ENCODE data around the gene CTSZ. TPM values are rescaled to one million over a fixed set of nuclear protein-coding genes. Genes with fewer than 3 reads are reported as not detected.

CTSZ gene
- total RNA-seq, 1 experiment from 2014 or later, result 37.6 TPM

GRCh38 chr20:58959652-58960051 is 47.4 kb downstream of the CTSZ start:
- H2AFZ ChIP-seq (ENCODE audit: low read length), result no peak overlapping the region
- H3K79me1 ChIP-seq (ENCODE audit: insufficient read depth, low read depth, low read length, poor library complexity, severe bottlenecking), result no peaks in the 10 kb centered on the region
- H3K4me1 ChIP-seq (ENCODE audit: insufficient read depth, low read length), result no peaks in the 10 kb centered on the region
- no peak overlapping the region for H2AK5ac ChIP-seq (ENCODE audit: insufficient read length, low read length)
- no peaks in the 10 kb centered on the region for H3K79me2 ChIP-seq (ENCODE audit: insufficient read depth, low read length)
- H3K9me3 ChIP-seq (ENCODE audit: control insufficient read depth, low read depth, low read length), result no peaks in the 10 kb centered on the region
- no peak overlapping the region for H3K4me2 ChIP-seq (ENCODE audit: insufficient read depth, insufficient read length, low read length)
- H2BK20ac ChIP-seq (ENCODE audit: low read depth, low read length, poor library complexity, severe bottlenecking), result no peak overlapping the region
- Mint-ChIP-seq H3K27ac (no peak overlapping the region), H3K4me3 (no peak overlapping the region), H3K9me3 (no peaks in the 10 kb centered on the region; a peak in 1 of 5 replicates), H3K27me3 (ENCODE audit: low read depth) (peaks cover 8% of the 10 kb centered on the region), H3K36me3 (ENCODE audit: insufficient read depth in 1 of 3, low read depth in 3 of 3) (no peaks in the 10 kb centered on the region), H3K4me1 (0 out of 4 replicates have a peak, but pooled peaks cover 0 to 2% of the 10 kb centered on the region in 2 experiments)
- H4K20me1 ChIP-seq (ENCODE audit: control insufficient read depth, insufficient read depth, insufficient read length), result no peaks in the 10 kb centered on the region
- no peaks in the 10 kb centered on the region for H3K23me2 ChIP-seq (ENCODE audit: insufficient read length, low read depth, low read length, poor library complexity, severe bottlenecking)
- no peak overlapping the region for H3K9ac ChIP-seq (ENCODE audit: extremely low read depth, insufficient read length, low read length)
- H3T11ph ChIP-seq (ENCODE audit: low read length), result no peak overlapping the region
- no peaks in the 10 kb centered on the region for H3K27me3 ChIP-seq (ENCODE audit: insufficient read depth, low read length)
- no peak overlapping the region for H3K56ac ChIP-seq (ENCODE audit: insufficient read length, low read depth, low read length)
- H2BK15ac ChIP-seq (ENCODE audit: low read depth, low read length), result no peak overlapping the region
- no peak overlapping the region for H2BK120ac ChIP-seq (ENCODE audit: low read depth, low read length, poor library complexity, severe bottlenecking)
- no CpG with 5 or more reads among the region's 6 CpGs for WGBS (ENCODE audit: extremely low coverage, insufficient read length, low lambda C conversion rate)
- no peak overlapping the region for H4K91ac ChIP-seq (ENCODE audit: insufficient read length, low read depth, low read length)
- no peak overlapping the region for H4K8ac ChIP-seq (replicated peaks; ENCODE audit: insufficient read length, low read depth, low read length)
- no peak for TF ChIP-seq CTCF (conservative IDR thresholded peaks at IDR 0.05)
- no peak overlapping the region for H3K27ac ChIP-seq (ENCODE audit: insufficient read length, low read depth, low read length)
- H3K23ac ChIP-seq (ENCODE audit: insufficient read length, low read depth, low read length), result no peak overlapping the region
- no peak overlapping the region for H2BK5ac ChIP-seq (ENCODE audit: insufficient read length, low read length)
- H3K18ac ChIP-seq (ENCODE audit: insufficient read length, low read depth, low read length), result no peak overlapping the region
- no peak overlapping the region for H4K5ac ChIP-seq (ENCODE audit: insufficient read length, low read depth, low read length)
- H2BK12ac ChIP-seq (ENCODE audit: insufficient read length, low read depth, low read length), result no peak overlapping the region
- H3K14ac ChIP-seq (ENCODE audit: insufficient read depth, low read length), result no peak overlapping the region
- DNase-seq, result no peak
- no peak overlapping the region for H3K4ac ChIP-seq (ENCODE audit: low read depth, low read length)

Data from H9 (cell line).